Endothelial cell (in vitro differentiated cells): ENCODE data around the gene KCNA10. TPM values are rescaled to one million over a fixed set of nuclear protein-coding genes. Genes with fewer than 3 reads are reported as not detected.

Experiments used
- DNase-seq: peaks from one replicate; pipeline ENCODE4 v3.0.0; 2021; ENCODE audit warnings: low spot score
- H3K27ac Mint-ChIP-seq: one replicate; pipeline ENCODE4 v1.8.0; 2021; ENCODE audit warnings: mixed read lengths, inconsistent platforms; ENCODE audit not compliant: unreplicated experiment
- H3K27me3 Mint-ChIP-seq: one replicate; pipeline ENCODE4 v1.8.0; 2021; ENCODE audit warnings: mild to moderate bottlenecking, moderate library complexity, mixed read lengths, inconsistent platforms; ENCODE audit not compliant: unreplicated experiment
- H3K36me3 Mint-ChIP-seq: one replicate; pipeline ENCODE4 v1.8.0; 2021; ENCODE audit warnings: mild to moderate bottlenecking, low read depth, mixed read lengths, inconsistent platforms; ENCODE audit not compliant: unreplicated experiment
- H3K4me1 Mint-ChIP-seq: one replicate; pipeline ENCODE4 v1.8.0; 2021; ENCODE audit warnings: mild to moderate bottlenecking, mixed read lengths, inconsistent platforms; ENCODE audit not compliant: unreplicated experiment
- H3K4me3 Mint-ChIP-seq: one replicate; pipeline ENCODE4 v1.8.0; 2021; ENCODE audit warnings: mild to moderate bottlenecking, mixed read lengths, inconsistent platforms; ENCODE audit not compliant: unreplicated experiment
- H3K9me3 Mint-ChIP-seq: one replicate; pipeline ENCODE4 v1.8.0; 2021; ENCODE audit warnings: mixed read lengths, inconsistent platforms; ENCODE audit not compliant: unreplicated experiment
- CTCF ChIP-seq: fragments of 200-600 bp; sonication (generic); IDR thresholded peaks from one replicate; pipeline ENCODE4 v1.5.0; 2021; ENCODE audit warnings: antibody characterized with exemption; ENCODE audit not compliant: unreplicated experiment
- total RNA-seq: library from RNA; stranded (reverse); fragmentation: NEBNext Ultra II Directional; extraction: Animal tissue kit (Norgen Biotek cat#: 25700); gene quantifications from one replicate; pipeline ENCODE4 v1.2.1, GENCODE V29; 2021; ENCODE audit not compliant: unreplicated experiment

Gene KCNA10
- total RNA-seq, 1 donor from 2014 or later = not detected

- DNase-seq = no peak
- no peaks in the 10 kb centered on the region for H3K9me3 Mint-ChIP-seq
- no peaks in the 10 kb centered on the region for H3K36me3 Mint-ChIP-seq
- no peak overlapping the region for H3K4me3 Mint-ChIP-seq
- H3K27ac Mint-ChIP-seq = no peak overlapping the region
- peaks cover 5% of the 10 kb centered on the region for H3K4me1 Mint-ChIP-seq
- peaks cover 1% of the 10 kb centered on the region for H3K27me3 Mint-ChIP-seq
- TF ChIP-seq CTCF = no peak
Observed at GRCh38 chr1:110477967-110478640, 40.9 kb downstream of the KCNA10 start.

- peaks cover 1% of the 10 kb centered on the region for H3K27me3 Mint-ChIP-seq
- H3K27ac Mint-ChIP-seq = no peak overlapping the region
- peak; percentile 36 for TF ChIP-seq CTCF
- DNase-seq = no peak
- H3K4me1 Mint-ChIP-seq = peaks cover 3% of the 10 kb centered on the region
- no peak overlapping the region for H3K4me3 Mint-ChIP-seq
- H3K36me3 Mint-ChIP-seq = no peaks in the 10 kb centered on the region
- no peaks in the 10 kb centered on the region for H3K9me3 Mint-ChIP-seq
Observed at GRCh38 chr1:110477445-110477957, 41.5 kb downstream of the KCNA10 start.

GRCh38 chr1:110477041-110477440 is 41.9 kb downstream of the KCNA10 start:
- Mint-ChIP-seq H3K27ac (no peak overlapping the region), H3K27me3 (peaks cover 1% of the 10 kb centered on the region), H3K9me3 (no peaks in the 10 kb centered on the region), H3K36me3 (no peaks in the 10 kb centered on the region), H3K4me1 (peaks cover 3% of the 10 kb centered on the region), H3K4me3 (no peak overlapping the region)
- DNase-seq = no peak
- TF ChIP-seq CTCF = no peak

- H3K4me3 Mint-ChIP-seq = no peak overlapping the region
- no peaks in the 10 kb centered on the region for H3K36me3 Mint-ChIP-seq
- no peak for DNase-seq
- H3K9me3 Mint-ChIP-seq = no peaks in the 10 kb centered on the region
- peaks cover 3% of the 10 kb centered on the region for H3K4me1 Mint-ChIP-seq
- H3K27ac Mint-ChIP-seq = no peak overlapping the region
- peaks cover 4% of the 10 kb centered on the region for H3K27me3 Mint-ChIP-seq
- no peak for TF ChIP-seq CTCF
Observed at GRCh38 chr1:110476028-110476765, 42.8 kb downstream of the KCNA10 start.
